Breast epithelium (tissue), 4 donors: ENCODE results near the gene FAM163B. TPM values are rescaled to one million over a fixed set of nuclear protein-coding genes. Genes with fewer than 3 reads are reported as not detected.

ENCODE experiments used
- DNase-seq, 2 donors: peaks; one replicate each; pipeline ENCODE4 v3.0.0-alpha.2; 2019; ENCODE audit warnings: low spot score in 2 of 2
- H3K27ac ChIP-seq, 2 donors: fragments of 200-600 bp; sonication (generic) in 1 of 2; one replicate each; pipeline ENCODE4 v1.5.1; 2016 to 2019; ENCODE audit warnings: mild to moderate bottlenecking in 1 of 2
- H3K27me3 ChIP-seq, 2 donors: fragments of 200-600 bp; sonication (generic) in 1 of 2; one replicate each; pipeline versions ENCODE4 v1.5.1 to v1.6.0; 2017 to 2019; ENCODE audit warnings: control low read depth in 1 of 2, mild to moderate bottlenecking in 1 of 2
- H3K36me3 ChIP-seq: fragments of 200-600 bp; one replicate; pipeline ENCODE4 v1.5.1; 2019
- H3K4me1 ChIP-seq, 2 donors: fragments of 200-600 bp; sonication (generic); one replicate each; pipeline ENCODE4 v1.5.1; 2016 to 2019; ENCODE audit warnings: control low read depth in 1 of 2
- H3K4me3 ChIP-seq, 3 donors: fragments of 200-600 bp; sonication (generic); 1 replicate in 2 of 3; 2 replicates in 1 of 3; pipeline ENCODE4 v1.5.1; 2016 to 2019; ENCODE audit warnings: mild to moderate bottlenecking in 3 of 3, moderate library complexity in 2 of 3
- H3K9me3 ChIP-seq, 2 donors: fragments of 200-600 bp; sonication (generic) in 1 of 2; one replicate each; pipeline ENCODE4 v1.5.1; 2016 to 2019; ENCODE audit warnings: control low read depth in 1 of 2
- POLR2A ChIP-seq: fragments of 450-650 bp; IDR thresholded peaks from one replicate; pipeline ENCODE4 v1.6.1; 2016; ENCODE audit warnings: antibody characterized with exemption, mild to moderate bottlenecking, moderate library complexity
- POLR2AphosphoS5 ChIP-seq, 3 donors: sonication (generic); formaldehyde crosslinking; IDR thresholded peaks; one replicate each; pipeline ENCODE4 v1.6.1; 2017; ENCODE audit warnings: antibody characterized with exemption in 3 of 3
- intact Hi-C: fragments of 100-400 bp; cut with DNase I; formaldehyde crosslinking; loops from one replicate; pipeline ENCODE4 v1.15.1; 2023; ENCODE audit warnings: low total_unique reads
- total RNA-seq, 3 donors: library from RNA; depleted of rRNA; stranded (reverse); fragments of >200 nt; gene quantifications; one replicate each; pipeline ENCODE4 v1.1.0, GENCODE V29; 2016
- TF ChIP-seq, protein P1 (sequence below), 3 donors: fragments of 450-650 bp; IDR thresholded peaks; one replicate each; pipeline ENCODE4 v1.5.1; 2016 to 2017; ENCODE audit warnings: antibody characterized with exemption in 3 of 3, mild to moderate bottlenecking in 3 of 3, moderate library complexity in 3 of 3

FAM163B gene
- total RNA-seq, 3 donors from 2014 or later = not detected

DNA sequence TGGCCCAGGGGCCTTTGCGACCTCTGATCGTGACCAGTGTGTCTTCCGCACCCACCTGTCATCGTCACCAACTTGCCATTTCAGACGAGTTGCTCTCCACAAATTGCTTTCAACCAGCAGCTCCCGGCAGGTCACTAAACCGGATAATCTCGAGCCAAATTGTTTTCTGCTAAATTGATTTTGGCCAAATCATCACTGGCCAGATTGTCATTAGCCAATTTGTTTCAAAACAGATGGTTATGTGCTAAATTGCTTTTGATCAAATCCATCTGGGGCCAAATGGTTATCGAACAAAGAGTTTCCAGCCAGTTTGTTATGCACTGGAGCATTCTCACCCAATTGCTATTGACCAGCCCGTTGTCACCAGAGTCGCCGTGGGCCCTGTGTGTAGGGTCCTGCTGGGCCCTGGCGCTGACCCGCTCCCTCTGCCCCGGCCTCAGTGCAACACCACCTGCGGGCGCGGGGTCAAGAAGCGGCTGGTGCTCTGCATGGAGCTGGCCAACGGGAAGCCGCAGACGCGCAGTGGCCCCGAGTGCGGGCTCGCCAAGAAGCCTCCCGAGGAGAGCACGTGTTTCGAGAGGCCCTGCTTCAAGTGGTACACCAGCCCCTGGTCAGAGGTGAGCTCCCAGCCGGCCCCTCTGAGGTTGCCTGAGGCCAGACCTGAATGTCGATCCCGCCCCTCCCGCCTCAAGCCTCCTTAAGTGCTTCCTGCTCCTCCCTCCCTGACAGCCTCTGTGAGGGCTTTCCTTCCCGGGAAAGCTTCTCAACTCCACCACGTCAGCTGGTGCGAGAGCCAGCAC is 39.1 kb downstream of the FAM163B start:
- H3K9me3 ChIP-seq = no peaks in the 10 kb centered on the region

DNA sequence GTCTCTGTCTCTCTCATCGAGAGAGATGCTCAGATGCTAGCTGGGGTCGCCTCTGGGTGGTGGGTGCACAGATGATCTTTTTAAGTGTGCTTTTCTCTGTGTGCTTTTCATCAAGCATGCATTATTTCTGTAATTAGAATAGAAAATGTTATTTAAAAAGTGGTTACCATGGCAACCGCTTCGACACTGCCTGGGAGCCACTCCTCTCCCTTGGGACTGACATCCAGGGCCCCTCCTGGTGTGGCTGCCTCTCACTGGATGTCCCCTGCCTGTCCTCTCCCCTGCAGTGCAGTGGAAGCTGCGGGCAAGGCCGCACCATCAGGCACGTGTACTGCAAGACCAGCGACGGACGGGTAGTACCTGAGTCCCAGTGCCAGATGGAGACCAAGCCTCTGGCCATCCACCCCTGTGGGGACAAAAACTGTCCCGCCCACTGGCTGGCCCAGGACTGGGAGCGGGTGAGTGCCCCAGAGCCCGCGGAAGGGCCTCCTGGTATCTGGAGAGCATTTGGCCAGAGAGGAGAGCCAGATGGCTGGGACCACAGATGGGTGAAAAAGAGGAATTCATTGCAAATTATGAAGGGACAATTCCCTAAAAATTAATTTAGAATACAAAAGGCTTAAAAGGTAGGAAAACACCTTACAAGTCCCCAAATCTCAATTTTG is 39.9 kb downstream of the FAM163B start:
- H3K36me3 ChIP-seq = no peaks in the 10 kb centered on the region
- no peak overlapping the region for H3K4me3 ChIP-seq
- H3K27ac ChIP-seq = no peak overlapping the region
- peaks cover 0 to 16% of the 10 kb centered on the region in 2 donors for H3K27me3 ChIP-seq
- TF ChIP-seq POLR2A (no peak), POLR2AphosphoS5 (IDR thresholded peaks at IDR 0.05) (no peak)
- TF ChIP-seq, protein P1, sequence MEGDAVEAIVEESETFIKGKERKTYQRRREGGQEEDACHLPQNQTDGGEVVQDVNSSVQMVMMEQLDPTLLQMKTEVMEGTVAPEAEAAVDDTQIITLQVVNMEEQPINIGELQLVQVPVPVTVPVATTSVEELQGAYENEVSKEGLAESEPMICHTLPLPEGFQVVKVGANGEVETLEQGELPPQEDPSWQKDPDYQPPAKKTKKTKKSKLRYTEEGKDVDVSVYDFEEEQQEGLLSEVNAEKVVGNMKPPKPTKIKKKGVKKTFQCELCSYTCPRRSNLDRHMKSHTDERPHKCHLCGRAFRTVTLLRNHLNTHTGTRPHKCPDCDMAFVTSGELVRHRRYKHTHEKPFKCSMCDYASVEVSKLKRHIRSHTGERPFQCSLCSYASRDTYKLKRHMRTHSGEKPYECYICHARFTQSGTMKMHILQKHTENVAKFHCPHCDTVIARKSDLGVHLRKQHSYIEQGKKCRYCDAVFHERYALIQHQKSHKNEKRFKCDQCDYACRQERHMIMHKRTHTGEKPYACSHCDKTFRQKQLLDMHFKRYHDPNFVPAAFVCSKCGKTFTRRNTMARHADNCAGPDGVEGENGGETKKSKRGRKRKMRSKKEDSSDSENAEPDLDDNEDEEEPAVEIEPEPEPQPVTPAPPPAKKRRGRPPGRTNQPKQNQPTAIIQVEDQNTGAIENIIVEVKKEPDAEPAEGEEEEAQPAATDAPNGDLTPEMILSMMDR (IDR thresholded peaks at IDR 0.05) = no peak
- no peak for DNase-seq
- H3K4me1 ChIP-seq = no peaks in the 10 kb centered on the region
- intact Hi-C loops = no loop called here
- no peaks in the 10 kb centered on the region for H3K9me3 ChIP-seq

More for the DNA sequence above, 39.1 kb downstream of the FAM163B start:
- TF ChIP-seq POLR2AphosphoS5 (IDR thresholded peaks at IDR 0.05) = no peak
- TF ChIP-seq, protein P1 (IDR thresholded peaks at IDR 0.05) = no peak
- no peak for TF ChIP-seq POLR2A
- DNase-seq = no peak
- Histone ChIP-seq H3K27me3 (peaks cover 0 to 16% of the 10 kb centered on the region in 2 donors), H3K36me3 (no peaks in the 10 kb centered on the region), H3K4me3 (no peak overlapping the region), H3K27ac (no peak overlapping the region), H3K4me1 (no peaks in the 10 kb centered on the region)
- intact Hi-C loops = no loop called here

DNA sequence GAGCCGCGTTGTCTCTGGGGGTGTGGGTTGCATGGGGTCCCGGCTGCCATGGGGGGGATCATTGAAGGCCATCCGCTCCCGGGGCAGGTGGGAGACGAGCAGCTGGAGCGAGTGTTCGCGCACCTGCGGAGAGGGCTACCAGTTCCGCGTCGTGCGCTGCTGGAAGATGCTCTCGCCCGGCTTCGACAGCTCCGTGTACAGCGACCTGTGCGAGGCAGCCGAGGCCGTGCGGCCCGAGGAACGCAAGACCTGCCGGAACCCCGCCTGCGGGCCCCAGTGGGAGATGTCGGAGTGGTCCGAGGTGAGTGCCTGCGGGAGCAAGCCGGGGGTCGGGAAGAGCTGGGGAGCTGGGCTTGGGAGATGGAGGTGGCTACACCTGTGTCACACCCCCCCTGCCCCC is 41.0 kb downstream of the FAM163B start:
- Histone ChIP-seq H3K27me3 (peaks cover 3 to 11% of the 10 kb centered on the region in 2 donors), H3K4me1 (peaks cover 3 to 4% of the 10 kb centered on the region in 2 donors), H3K27ac (no peak overlapping the region), H3K9me3 (no peaks in the 10 kb centered on the region), H3K4me3 (no peak overlapping the region), H3K36me3 (no peaks in the 10 kb centered on the region)
- no peak for DNase-seq
- TF ChIP-seq, protein P1 (IDR thresholded peaks at IDR 0.05) = no peak
- TF ChIP-seq POLR2AphosphoS5 (IDR thresholded peaks at IDR 0.05) = no peak
- TF ChIP-seq POLR2A = no peak
- intact Hi-C loops = no loop called here

DNA sequence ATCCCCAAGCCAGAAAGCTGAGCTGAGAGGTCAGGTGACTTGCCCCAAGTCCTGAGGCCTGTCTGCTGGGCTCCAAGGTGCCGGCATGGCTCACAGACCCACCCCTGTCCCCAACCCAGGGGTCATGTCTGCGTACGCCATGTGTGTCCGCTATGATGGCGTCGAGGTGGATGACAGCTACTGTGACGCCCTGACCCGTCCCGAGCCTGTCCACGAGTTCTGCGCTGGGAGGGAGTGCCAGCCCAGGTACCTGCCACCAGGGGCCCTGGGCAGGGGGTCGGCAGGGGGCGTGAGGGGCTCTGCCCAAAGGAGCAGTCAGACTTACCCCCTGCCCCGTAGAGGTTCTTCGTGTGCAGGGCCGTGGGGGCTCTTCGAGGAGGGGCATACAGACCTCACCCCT is 42.4 kb downstream of the FAM163B start:
- Histone ChIP-seq H3K27me3 (peaks cover 3 to 6% of the 10 kb centered on the region in 2 donors), H3K36me3 (no peaks in the 10 kb centered on the region), H3K27ac (no peak overlapping the region), H3K9me3 (no peaks in the 10 kb centered on the region), H3K4me3 (no peak overlapping the region), H3K4me1 (peaks cover 7 to 8% of the 10 kb centered on the region in 2 donors)
- no peak for DNase-seq
- TF ChIP-seq POLR2A = no peak
- no peak for TF ChIP-seq POLR2AphosphoS5 (IDR thresholded peaks at IDR 0.05)
- TF ChIP-seq, protein P1 (IDR thresholded peaks at IDR 0.05) = no peak
- intact Hi-C loops = no loop called here

DNA sequence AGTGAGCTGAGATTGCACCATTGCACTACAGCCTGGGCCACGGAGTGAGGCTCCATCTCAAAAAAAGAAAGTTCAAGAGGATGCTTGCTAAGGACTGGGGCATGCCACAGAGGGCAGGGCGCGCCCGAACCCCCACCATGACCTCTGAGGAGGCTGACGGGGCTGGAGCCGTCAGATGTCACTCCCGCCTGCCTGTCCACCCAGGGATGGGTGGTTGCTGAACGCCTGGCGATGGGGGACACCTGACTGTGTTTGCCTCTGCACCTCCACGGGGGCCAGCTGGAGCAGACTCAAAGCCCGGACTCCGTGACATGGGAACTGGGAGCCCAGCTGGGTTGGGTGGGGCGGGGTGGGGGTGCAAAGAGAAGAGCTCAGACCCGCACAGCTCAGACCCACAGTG is 42.8 kb downstream of the FAM163B start:
- TF ChIP-seq, protein P1 (IDR thresholded peaks at IDR 0.05) = no peak
- TF ChIP-seq POLR2A = no peak
- TF ChIP-seq POLR2AphosphoS5 (IDR thresholded peaks at IDR 0.05) = no peak
- no peaks in the 10 kb centered on the region for H3K36me3 ChIP-seq
- intact Hi-C loops = no loop called here
- no peak overlapping the region for H3K4me3 ChIP-seq
- DNase-seq = no peak
- H3K9me3 ChIP-seq = no peaks in the 10 kb centered on the region
- H3K4me1 ChIP-seq = peaks cover 7 to 8% of the 10 kb centered on the region in 2 donors
- no peak overlapping the region for H3K27ac ChIP-seq
- H3K27me3 ChIP-seq = peaks cover 3% of the 10 kb centered on the region in 2 donors
